NT2/D1 (cell line): ENCODE measurements around the gene ADCY10.

Experiments
- SUZ12 ChIP-seq: IDR thresholded peaks from 2 replicates; pipeline ENCODE4 v1.6.1; 2011; ENCODE audit not compliant: insufficient read length, insufficient read depth; ENCODE audit errors: extremely low read depth
- YY1 ChIP-seq: IDR thresholded peaks from 2 replicates; pipeline ENCODE4 v1.6.1; 2011; ENCODE audit not compliant: insufficient read length, insufficient read depth
- ZNF274 ChIP-seq: IDR thresholded peaks from 2 replicates; pipeline ENCODE4 v1.6.1; 2011; ENCODE audit warnings: mild to moderate bottlenecking, low read depth, low read length

- TF ChIP-seq YY1: no peak
- TF ChIP-seq SUZ12: no peak
- no peak for TF ChIP-seq ZNF274
Observed at GRCh38 chr1:167861664-167862381, 52.1 kb downstream of the ADCY10 start.
